Activated naive CD4-positive, alpha-beta T cell treated with anti-CD3 and anti-CD28 coated beads, Interleukin-2, amount 50 U/mL, for 72 hours (primary cell): ENCODE results near the gene PRIM2. TPM values are rescaled to one million over a fixed set of nuclear protein-coding genes. Genes with fewer than 3 reads are reported as not detected.
"Not testable (repeated sequence)": the region's sequence is repeated elsewhere in the genome, so short reads cannot be mapped to it uniquely, and the experiment has no call there.

Source experiments
- ATAC-seq, 2 donors: fragments of 150-1000 bp; cut with Tn5 transposase; 2 replicates each; pipeline ENCODE4 v1.10.0; 2021; ENCODE audit warnings: mild to moderate bottlenecking in 2 of 2, moderate library complexity in 2 of 2
- DNase-seq, 2 donors: peaks; one replicate each; pipeline ENCODE4 v3.0.0; 2021 to 2022; ENCODE audit warnings: low spot score in 2 of 2
- H3K27ac Mint-ChIP-seq, 2 donors: one replicate each; pipeline ENCODE4 v1.8.0; 2022; ENCODE audit warnings: mild to moderate bottlenecking in 2 of 2, mixed read lengths in 2 of 2
- H3K36me3 Mint-ChIP-seq, 2 donors: one replicate each; pipeline ENCODE4 v1.8.0; 2022; ENCODE audit warnings: mixed read lengths in 2 of 2
- H3K9me3 Mint-ChIP-seq, 2 donors: one replicate each; pipeline ENCODE4 v1.8.0; 2022; ENCODE audit warnings: mixed read lengths in 2 of 2
- total RNA-seq, 2 donors: library from RNA; stranded (reverse); gene quantifications; one replicate each; pipeline ENCODE4 v1.2.3, GENCODE V29; 2022

PRIM2 gene
- total RNA-seq, 2 donors from 2014 or later = 45.5 to 67.6 TPM

- not testable (repeated sequence) for ATAC-seq, H3K9me3 Mint-ChIP-seq
Measured at GRCh38 chr6:57489887-57490286, 172.5 kb downstream of the PRIM2 start.

DNA sequence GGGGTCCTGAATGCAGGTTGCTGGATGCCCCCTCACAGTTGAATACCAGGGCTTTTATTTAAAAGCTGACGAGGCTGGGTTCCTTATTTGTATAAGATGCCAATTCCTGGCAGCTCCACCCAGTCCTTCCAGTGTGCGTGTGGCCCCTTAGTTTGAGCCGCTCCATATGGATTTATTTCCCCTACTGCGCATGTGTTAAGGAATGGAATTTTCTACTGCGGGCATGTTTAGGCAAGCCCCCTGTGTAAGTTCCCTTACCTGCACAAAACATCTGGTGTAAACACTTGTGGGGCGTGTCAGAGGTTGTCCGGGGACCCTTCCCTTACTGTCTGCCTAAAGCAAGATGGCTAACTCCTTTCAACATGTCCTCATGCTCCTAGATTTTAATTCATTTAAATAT, 174.4 kb downstream of the PRIM2 start:
- not testable (repeated sequence) for ATAC-seq, H3K9me3 Mint-ChIP-seq, H3K27ac Mint-ChIP-seq, H3K36me3 Mint-ChIP-seq, DNase-seq

More at GRCh38 chr6:57489887-57490286, 172.5 kb downstream of the PRIM2 start:
- DNase-seq, H3K27ac Mint-ChIP-seq, H3K36me3 Mint-ChIP-seq: not testable (repeated sequence)

- H3K9me3 Mint-ChIP-seq, H3K27ac Mint-ChIP-seq: not testable (repeated sequence)
Measured at GRCh38 chr6:57496251-57496650, 178.8 kb downstream of the PRIM2 start.

DNA sequence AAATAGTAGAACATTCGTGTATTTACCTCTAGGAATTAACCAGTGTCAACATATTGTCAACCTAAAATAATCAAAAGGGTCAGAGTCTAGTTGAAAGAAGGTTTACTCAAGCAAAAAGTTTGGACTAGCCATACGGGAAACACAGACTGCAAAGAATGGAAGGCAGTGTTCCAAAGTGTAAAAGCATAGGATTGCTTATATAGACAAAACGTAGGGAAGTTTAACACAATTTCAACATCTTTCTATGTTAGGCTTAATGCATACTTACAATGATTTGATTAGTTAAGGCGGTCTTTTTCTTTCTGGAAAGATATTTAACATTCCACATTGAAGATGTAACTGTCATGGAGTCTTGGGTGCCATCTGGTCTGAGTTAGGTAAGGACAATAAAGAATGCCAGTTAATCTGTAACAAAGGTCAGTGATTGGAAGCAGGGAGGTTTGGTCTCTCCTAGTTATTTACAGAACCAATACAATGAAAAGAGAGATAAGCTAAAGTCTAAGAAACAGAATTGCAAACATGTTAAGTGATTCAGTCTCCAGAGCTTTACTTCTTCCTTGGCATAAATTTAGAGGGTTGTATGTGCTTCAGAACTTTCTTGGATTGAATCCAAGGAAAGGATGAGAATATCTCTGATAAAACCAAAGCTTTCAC, 183.1 kb downstream of the PRIM2 start:
- not testable (repeated sequence) for H3K27ac Mint-ChIP-seq, DNase-seq, ATAC-seq, H3K36me3 Mint-ChIP-seq, H3K9me3 Mint-ChIP-seq

More at GRCh38 chr6:57496251-57496650, 178.8 kb downstream of the PRIM2 start:
- not testable (repeated sequence) for ATAC-seq, DNase-seq, H3K36me3 Mint-ChIP-seq

DNA sequence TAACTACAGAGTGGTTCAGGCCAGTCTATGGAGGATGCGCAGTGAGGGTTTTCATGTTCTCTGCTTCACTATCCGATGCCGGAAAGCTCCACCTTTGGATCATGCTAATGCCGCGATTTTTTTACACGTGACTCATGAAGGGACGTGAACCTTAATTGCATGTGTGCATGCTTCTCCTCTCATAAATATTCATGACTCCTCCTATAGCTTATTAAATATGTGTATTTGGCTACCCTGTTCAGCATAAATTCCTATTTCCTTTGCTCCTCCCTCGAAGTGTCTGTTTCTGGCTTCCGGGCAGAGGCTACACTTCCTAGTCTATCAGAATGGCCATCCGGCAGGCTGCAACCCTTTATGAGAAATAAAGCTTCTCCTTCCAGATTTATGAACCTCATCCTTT, 185.0 kb downstream of the PRIM2 start:
- not testable (repeated sequence) for ATAC-seq, H3K27ac Mint-ChIP-seq, H3K36me3 Mint-ChIP-seq, H3K9me3 Mint-ChIP-seq, DNase-seq

DNA sequence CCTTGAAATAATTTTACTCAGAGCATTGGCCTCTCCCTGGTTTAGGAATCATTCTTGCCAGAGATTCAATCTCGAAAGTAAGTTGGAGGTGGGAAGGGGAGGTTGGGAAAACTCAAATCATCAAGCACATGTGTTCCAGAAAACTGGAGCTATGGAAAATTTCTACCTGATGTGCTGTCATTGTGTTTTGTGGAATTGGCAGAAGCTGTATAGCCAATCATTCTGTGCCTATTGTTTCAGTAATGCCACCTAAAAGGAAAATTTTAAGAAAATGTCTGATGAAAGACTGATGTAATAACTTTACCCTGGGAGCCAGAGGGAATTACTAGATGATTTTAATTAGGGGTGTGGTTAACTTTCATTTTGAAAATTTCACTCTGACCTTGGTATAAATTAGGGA, 187.8 kb downstream of the PRIM2 start:
- not testable (repeated sequence) for H3K36me3 Mint-ChIP-seq, H3K9me3 Mint-ChIP-seq, H3K27ac Mint-ChIP-seq, DNase-seq, ATAC-seq

DNA sequence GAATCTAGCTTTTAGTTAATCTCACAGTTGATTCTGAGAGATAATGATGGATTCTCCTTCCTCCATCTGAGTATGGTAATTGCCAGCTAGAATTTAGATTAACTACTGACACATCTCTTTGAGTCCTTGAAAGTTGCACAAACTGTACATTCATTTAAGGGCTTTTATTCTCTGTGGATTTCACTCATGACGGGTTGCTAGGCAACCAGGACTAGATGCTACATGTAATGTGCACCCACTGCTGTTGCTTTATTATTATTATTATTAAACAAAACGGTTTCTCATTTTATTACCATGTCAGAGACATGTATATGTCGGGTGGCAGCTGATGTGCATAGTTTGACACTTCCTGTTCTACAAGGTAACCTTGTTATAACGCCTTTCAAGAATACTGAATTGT, 193.0 kb downstream of the PRIM2 start:
- not testable (repeated sequence) for H3K9me3 Mint-ChIP-seq, H3K27ac Mint-ChIP-seq, DNase-seq, ATAC-seq, H3K36me3 Mint-ChIP-seq

- DNase-seq, H3K36me3 Mint-ChIP-seq, ATAC-seq, H3K9me3 Mint-ChIP-seq, H3K27ac Mint-ChIP-seq: not testable (repeated sequence)
Measured at GRCh38 chr6:57515171-57515570, 197.7 kb downstream of the PRIM2 start.

GRCh38 chr6:57515845-57516244, 198.4 kb downstream of the PRIM2 start:
- not testable (repeated sequence) for ATAC-seq, H3K9me3 Mint-ChIP-seq, H3K36me3 Mint-ChIP-seq, H3K27ac Mint-ChIP-seq, DNase-seq

DNA sequence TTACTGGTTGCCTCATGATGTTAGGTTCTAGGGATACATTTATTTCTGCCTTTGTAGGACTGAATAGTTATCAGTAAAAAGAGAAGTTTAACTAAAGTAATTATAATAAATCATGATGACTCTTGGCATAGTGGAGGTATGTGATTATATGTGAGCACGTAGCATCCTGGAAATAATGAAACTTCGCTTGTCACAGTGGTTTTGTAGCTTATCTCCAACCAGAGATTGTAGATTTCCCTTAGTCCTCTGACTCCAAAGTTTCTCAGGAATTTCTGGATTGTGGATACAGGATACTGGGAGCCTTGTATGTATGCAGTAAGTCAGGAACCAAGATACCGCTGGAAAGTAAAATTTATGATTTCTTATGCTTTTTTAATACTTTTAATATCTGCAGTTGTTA, 199.3 kb downstream of the PRIM2 start:
- not testable (repeated sequence) for H3K27ac Mint-ChIP-seq, DNase-seq, H3K9me3 Mint-ChIP-seq, ATAC-seq, H3K36me3 Mint-ChIP-seq

DNA sequence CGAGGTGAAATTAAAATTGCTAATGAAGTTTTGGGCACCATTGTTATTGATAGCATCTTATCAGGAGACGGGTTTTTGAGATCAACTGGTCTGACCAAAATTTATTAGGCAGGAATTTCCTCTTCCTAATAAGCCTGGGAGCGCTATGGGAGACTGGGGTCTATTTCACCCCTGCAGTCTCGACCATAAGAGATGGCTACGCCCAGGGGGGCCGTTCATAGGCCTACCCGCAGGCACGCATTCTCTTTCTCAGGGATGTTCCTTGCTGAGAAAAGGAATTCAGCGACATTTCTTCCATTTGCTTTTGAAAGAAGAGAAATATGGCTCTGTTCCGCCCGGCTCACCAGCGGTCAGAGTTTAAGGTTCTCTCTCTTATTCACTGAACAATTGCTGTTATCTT, 201.8 kb downstream of the PRIM2 start:
- not testable (repeated sequence) for ATAC-seq, H3K27ac Mint-ChIP-seq, DNase-seq, H3K9me3 Mint-ChIP-seq, H3K36me3 Mint-ChIP-seq

GRCh38 chr6:57521085-57521484, 203.7 kb downstream of the PRIM2 start:
- DNase-seq, H3K27ac Mint-ChIP-seq, H3K9me3 Mint-ChIP-seq, H3K36me3 Mint-ChIP-seq, ATAC-seq: not testable (repeated sequence)

GRCh38 chr6:57523221-57523620, 205.8 kb downstream of the PRIM2 start:
- not testable (repeated sequence) for H3K27ac Mint-ChIP-seq, H3K9me3 Mint-ChIP-seq, DNase-seq, ATAC-seq, H3K36me3 Mint-ChIP-seq

GRCh38 chr6:57529755-57530154, 212.3 kb downstream of the PRIM2 start:
- not testable (repeated sequence) for ATAC-seq, H3K36me3 Mint-ChIP-seq, H3K9me3 Mint-ChIP-seq, H3K27ac Mint-ChIP-seq, DNase-seq

DNA sequence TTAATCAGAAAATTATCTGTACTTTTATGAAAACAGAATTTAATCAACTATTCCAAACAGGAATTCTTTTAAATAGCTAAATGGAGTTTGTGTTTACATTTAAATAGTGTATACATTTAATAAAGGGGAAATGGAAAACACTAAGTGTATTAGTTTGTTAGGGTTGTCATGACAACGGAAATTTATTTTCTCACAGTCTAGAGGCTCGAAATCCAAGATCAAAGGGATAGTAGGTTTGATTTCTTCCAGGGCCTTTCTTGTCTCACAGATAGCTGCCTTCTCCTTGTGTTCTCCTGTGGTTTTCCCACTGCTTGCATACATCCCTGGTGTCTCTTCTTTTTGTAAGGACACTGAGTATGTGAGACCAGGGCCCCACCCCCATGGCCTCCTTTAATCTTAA, 215.2 kb downstream of the PRIM2 start:
- H3K27ac Mint-ChIP-seq, DNase-seq, H3K9me3 Mint-ChIP-seq, ATAC-seq, H3K36me3 Mint-ChIP-seq: not testable (repeated sequence)

DNA sequence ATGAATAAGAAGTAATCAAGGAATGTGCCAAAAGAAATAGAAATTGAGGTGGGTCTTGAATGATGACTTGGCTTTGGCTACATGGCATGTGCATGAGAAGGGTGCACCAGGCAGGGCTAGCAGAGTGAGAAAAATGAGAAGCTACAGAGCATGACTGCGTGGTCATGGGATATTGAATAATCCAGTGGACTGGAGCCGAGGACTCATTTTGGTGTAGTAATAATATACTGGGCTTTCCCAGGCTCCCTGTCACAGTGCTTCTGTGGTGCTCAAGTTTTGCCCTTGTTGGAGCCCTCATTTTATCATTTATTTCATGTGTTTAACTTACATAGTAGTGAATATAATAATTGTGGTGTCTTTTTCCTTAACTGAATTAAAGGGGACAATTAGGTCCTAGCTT, 217.7 kb downstream of the PRIM2 start:
- not testable (repeated sequence) for DNase-seq, H3K27ac Mint-ChIP-seq, ATAC-seq, H3K9me3 Mint-ChIP-seq, H3K36me3 Mint-ChIP-seq

DNA sequence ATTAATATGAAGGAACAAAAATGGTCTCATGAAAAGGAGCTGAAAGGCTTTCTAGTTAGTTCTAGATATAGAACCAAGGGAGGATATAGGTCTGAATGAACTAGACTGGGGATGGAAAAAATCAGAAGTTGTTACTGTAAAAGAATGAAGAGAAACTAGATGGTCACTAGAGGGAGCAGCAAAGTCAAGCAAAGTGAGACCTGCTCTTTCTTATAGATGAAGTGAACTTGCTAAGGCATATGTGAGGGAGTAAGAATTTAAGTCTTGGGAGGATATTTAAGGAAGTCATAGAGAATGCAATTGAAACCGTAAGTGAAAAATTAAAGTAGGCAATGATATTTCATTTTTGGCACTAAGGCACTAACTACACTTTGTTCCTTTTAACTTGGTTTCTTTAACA, 218.6 kb downstream of the PRIM2 start:
- DNase-seq, H3K27ac Mint-ChIP-seq, H3K36me3 Mint-ChIP-seq, H3K9me3 Mint-ChIP-seq, ATAC-seq: not testable (repeated sequence)

- ATAC-seq, DNase-seq, H3K36me3 Mint-ChIP-seq, H3K27ac Mint-ChIP-seq, H3K9me3 Mint-ChIP-seq: not testable (repeated sequence)
Measured at GRCh38 chr6:57537916-57538315, 220.5 kb downstream of the PRIM2 start.
